HFFc6 (cell line): ENCODE data around the gene MID1IP1. TPM values are rescaled to one million over a fixed set of nuclear protein-coding genes. Genes with fewer than 3 reads are reported as not detected.

ENCODE experiments used
- DNase-seq: peaks from one replicate; pipeline ENCODE4 v3.0.0-alpha.2; 2018
- H3K27ac Mint-ChIP-seq: 2 replicates; pipeline ENCODE4 v1.8.0; 2020; ENCODE audit warnings: mild to moderate bottlenecking, mixed read lengths
- H3K27me3 Mint-ChIP-seq: 2 replicates; pipeline ENCODE4 v1.8.0; 2021; ENCODE audit warnings: mild to moderate bottlenecking, moderate library complexity, mixed read lengths; ENCODE audit not compliant: insufficient read depth
- H3K36me3 Mint-ChIP-seq: 2 replicates; pipeline ENCODE4 v1.8.0; 2021; ENCODE audit warnings: low read depth, mixed read lengths
- H3K4me1 Mint-ChIP-seq: 2 replicates; pipeline ENCODE4 v1.8.0; 2020; ENCODE audit warnings: low read depth, mixed read lengths
- H3K4me3 Mint-ChIP-seq: 2 replicates; pipeline ENCODE4 v1.8.0; 2020; ENCODE audit warnings: mild to moderate bottlenecking, moderate library complexity, mixed read lengths
- H3K9me3 Mint-ChIP-seq: 2 replicates; pipeline ENCODE4 v1.8.0; 2020; ENCODE audit warnings: mild to moderate bottlenecking, mixed read lengths
- total RNA-seq, 6 experiments: library from RNA; stranded (reverse); fragmentation: NEBNext Ultra II Directional; extraction: Animal tissue kit (Norgen Biotek cat#: 25700); gene quantifications; 2 replicates in 1 of 6; 3 replicates in 5 of 6; pipeline ENCODE4 v1.2.3, GENCODE V29; 2021
- TF ChIP-seq, protein P1 (sequence below): fragments of 200-600 bp; sonication (generic); IDR thresholded peaks from 2 replicates; pipeline ENCODE4 v1.5.0; 2021; ENCODE audit warnings: antibody characterized with exemption, mild to moderate bottlenecking

MID1IP1 gene
- total RNA-seq, 6 experiments from 2014 or later: 17.3 to 22.5 (median 18.5) TPM

DNA sequence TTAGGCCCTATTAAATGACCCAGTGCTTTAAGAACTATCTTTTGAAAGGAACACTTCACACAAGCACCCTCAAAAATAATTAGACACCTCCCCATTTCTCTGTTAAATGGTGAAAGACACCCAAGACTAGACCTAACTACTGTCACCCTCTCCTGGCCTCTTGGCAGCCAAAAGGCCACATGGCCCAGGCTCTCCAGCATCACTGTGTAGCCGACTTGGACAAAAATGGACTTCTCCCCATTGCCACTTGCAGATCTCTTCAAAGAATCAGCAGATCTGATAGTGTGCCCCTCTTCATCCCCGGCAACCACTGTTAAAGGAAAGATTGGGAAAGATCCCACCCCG lies 2.0 kb downstream of the MID1IP1 start:
- DNase-seq: no peak
- H3K9me3 Mint-ChIP-seq: no peaks in the 10 kb centered on the region
- H3K36me3 Mint-ChIP-seq: peaks cover 8% of the 10 kb centered on the region
- TF ChIP-seq, protein P1, sequence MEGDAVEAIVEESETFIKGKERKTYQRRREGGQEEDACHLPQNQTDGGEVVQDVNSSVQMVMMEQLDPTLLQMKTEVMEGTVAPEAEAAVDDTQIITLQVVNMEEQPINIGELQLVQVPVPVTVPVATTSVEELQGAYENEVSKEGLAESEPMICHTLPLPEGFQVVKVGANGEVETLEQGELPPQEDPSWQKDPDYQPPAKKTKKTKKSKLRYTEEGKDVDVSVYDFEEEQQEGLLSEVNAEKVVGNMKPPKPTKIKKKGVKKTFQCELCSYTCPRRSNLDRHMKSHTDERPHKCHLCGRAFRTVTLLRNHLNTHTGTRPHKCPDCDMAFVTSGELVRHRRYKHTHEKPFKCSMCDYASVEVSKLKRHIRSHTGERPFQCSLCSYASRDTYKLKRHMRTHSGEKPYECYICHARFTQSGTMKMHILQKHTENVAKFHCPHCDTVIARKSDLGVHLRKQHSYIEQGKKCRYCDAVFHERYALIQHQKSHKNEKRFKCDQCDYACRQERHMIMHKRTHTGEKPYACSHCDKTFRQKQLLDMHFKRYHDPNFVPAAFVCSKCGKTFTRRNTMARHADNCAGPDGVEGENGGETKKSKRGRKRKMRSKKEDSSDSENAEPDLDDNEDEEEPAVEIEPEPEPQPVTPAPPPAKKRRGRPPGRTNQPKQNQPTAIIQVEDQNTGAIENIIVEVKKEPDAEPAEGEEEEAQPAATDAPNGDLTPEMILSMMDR: no peak
- H3K27ac Mint-ChIP-seq: peak overlapping the region; percentile 93
- H3K27me3 Mint-ChIP-seq: no peaks in the 10 kb centered on the region; the same call in 1 of the 2 replicates
- peaks cover 50% of the 10 kb centered on the region for H3K4me1 Mint-ChIP-seq
- peak overlapping the region; percentile 100 for H3K4me3 Mint-ChIP-seq

- Mint-ChIP-seq H3K4me1 (peaks cover 46% of the 10 kb centered on the region), H3K9me3 (no peaks in the 10 kb centered on the region), H3K4me3 (peak overlapping the region; percentile 100), H3K36me3 (peaks cover 8% of the 10 kb centered on the region), H3K27me3 (no peaks in the 10 kb centered on the region; the same call in 1 of the 2 replicates), H3K27ac (peak overlapping the region; percentile 93)
- peak; percentile 36 for DNase-seq
- TF ChIP-seq, protein P1: no peak
Measured at GRCh38 chrX:38803588-38804431, 2.6 kb downstream of the MID1IP1 start.

- TF ChIP-seq, protein P1: no peak
- Mint-ChIP-seq H3K27me3 (no peaks in the 10 kb centered on the region; the same call in 1 of the 2 replicates), H3K27ac (peak overlapping the region; percentile 93), H3K4me1 (peaks cover 42% of the 10 kb centered on the region), H3K36me3 (peaks cover 8% of the 10 kb centered on the region), H3K4me3 (peak overlapping the region; percentile 100), H3K9me3 (no peaks in the 10 kb centered on the region)
- no peak for DNase-seq
Measured at GRCh38 chrX:38804432-38804681, 3.1 kb downstream of the MID1IP1 start.

DNA sequence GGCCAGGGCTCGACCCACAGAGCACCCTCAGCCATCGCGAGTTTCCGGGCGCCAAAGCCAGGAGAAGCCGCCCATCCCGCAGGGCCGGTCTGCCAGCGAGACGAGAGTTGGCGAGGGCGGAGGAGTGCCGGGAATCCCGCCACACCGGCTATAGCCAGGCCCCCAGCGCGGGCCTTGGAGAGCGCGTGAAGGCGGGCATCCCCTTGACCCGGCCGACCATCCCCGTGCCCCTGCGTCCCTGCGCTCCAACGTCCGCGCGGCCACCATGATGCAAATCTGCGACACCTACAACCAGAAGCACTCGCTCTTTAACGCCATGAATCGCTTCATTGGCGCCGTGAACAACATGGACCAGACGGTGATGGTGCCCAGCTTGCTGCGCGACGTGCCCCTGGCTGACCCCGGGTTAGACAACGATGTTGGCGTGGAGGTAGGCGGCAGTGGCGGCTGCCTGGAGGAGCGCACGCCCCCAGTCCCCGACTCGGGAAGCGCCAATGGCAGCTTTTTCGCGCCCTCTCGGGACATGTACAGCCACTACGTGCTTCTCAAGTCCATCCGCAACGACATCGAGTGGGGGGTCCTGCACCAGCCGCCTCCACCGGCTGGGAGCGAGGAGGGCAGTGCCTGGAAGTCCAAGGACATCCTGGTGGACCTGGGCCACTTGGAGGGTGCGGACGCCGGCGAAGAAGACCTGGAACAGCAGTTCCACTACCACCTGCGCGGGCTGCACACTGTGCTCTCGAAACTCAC lies 3.6 kb downstream of the MID1IP1 start:
- peak; percentile 18 for DNase-seq

More for the DNA sequence above, 3.6 kb downstream of the MID1IP1 start:
- Mint-ChIP-seq H3K4me3 (peak overlapping the region; percentile 100), H3K36me3 (peaks cover 8% of the 10 kb centered on the region), H3K4me1 (peaks cover 41% of the 10 kb centered on the region), H3K9me3 (no peaks in the 10 kb centered on the region), H3K27me3 (no peaks in the 10 kb centered on the region; the same call in 1 of the 2 replicates), H3K27ac (peak overlapping the region; percentile 93)
- TF ChIP-seq, protein P1: no peak
